HepG2 (cell line): ENCODE measurements around the gene GOLGA8J. TPM values are rescaled to one million over a fixed set of nuclear protein-coding genes. Genes with fewer than 3 reads are reported as not detected.
"Not testable (repeated sequence)": the region's sequence is repeated elsewhere in the genome, so short reads cannot be mapped to it uniquely, and the experiment has no call there.

ENCODE experiments used
- ATAC-seq: fragments of 200-7000 bp; cut with Tn5 transposase; 3 replicates; pipeline ENCODE4 v1.9.1; 2020; ENCODE audit warnings: mild to moderate bottlenecking, moderate library complexity
- BruUV-seq: library from RNA; stranded (reverse); fragments of 400-500 nt; replicated peaks from 2 replicates; lab custom pipeline; 2021; lab: Mats Ljungman, UMichigan
- CTCF ChIA-PET: fragments of 300-600 bp; formaldehyde crosslinking; extraction: SDS; loops from one replicate; lab custom pipeline; 2021; ENCODE audit warnings: low total read pairs, inconsistent platforms, low intra/inter-chr PET ratio; lab: Yijun Ruan, JAX
- POLR2A ChIA-PET: fragments of 350-600 bp; sonication (Branson Sonifier 250); formaldehyde crosslinking; loops from one replicate; lab custom pipeline; 2020; ENCODE audit warnings: antibody characterized with exemption, inconsistent platforms; lab: Yijun Ruan, JAX
- DNase-seq: peaks from one replicate; pipeline ENCODE4 v3.0.0-alpha.2; 2015; ENCODE audit warnings: low spot score
- FAIRE-seq: peaks from 3 replicates; lab custom pipeline; 2011; peaks lifted over from hg19 to GRCh38; lab: Jason Lieb, UNC
- H2AFZ ChIP-seq: one replicate; pipeline ENCODE4 v1.6.1; 2011; ENCODE audit warnings: low read length, inconsistent platforms
- H3K27ac ChIP-seq: fragments of 300-600 bp; 3 replicates; pipeline ENCODE4 v1.8.0; 2011; ENCODE audit warnings: mixed run types, mild to moderate bottlenecking, mixed read lengths, low read length, inconsistent platforms; ENCODE audit not compliant: insufficient read depth; ENCODE audit errors: extremely low read length
- H3K27me3 ChIP-seq, 2 experiments: fragments of 200-600 bp in 1 of 2; 2 replicates in 1 of 2; 3 replicates in 1 of 2; pipeline versions ENCODE4 v1.6.0 to v1.8.0; 2011; ENCODE audit warnings: low read length in 2 of 2, mild to moderate bottlenecking in 2 of 2, moderate library complexity in 2 of 2, inconsistent platforms in 1 of 2; ENCODE audit not compliant: insufficient read depth in 2 of 2, control insufficient read depth in 1 of 2
- H3K36me3 ChIP-seq, 2 experiments: fragments of 200-600 bp in 1 of 2; replicated peaks in 1 of 2; 2 replicates in 1 of 2; 3 replicates in 1 of 2; pipeline versions ENCODE4 v1.5.1 to v1.8.0; 2011; ENCODE audit warnings: low read length in 2 of 2, inconsistent platforms in 1 of 2; ENCODE audit not compliant: insufficient read depth in 2 of 2, control insufficient read depth in 1 of 2
- H3K4me1 ChIP-seq: 2 replicates; pipeline ENCODE4 v1.5.1; 2012; ENCODE audit warnings: low read length, inconsistent platforms; ENCODE audit not compliant: insufficient read depth
- H3K4me2 ChIP-seq: 2 replicates; pipeline ENCODE4 v1.6.0; 2011; ENCODE audit warnings: low read depth, low read length, inconsistent platforms
- H3K4me3 ChIP-seq, 3 experiments: fragments of 200-600 bp in 1 of 3; sonication (generic), shearing (Covaris generic) in 1 of 3; replicated peaks in 1 of 3; 2 replicates each; pipeline ENCODE4 v1.5.1; 2011 to 2016; ENCODE audit warnings: low read length in 3 of 3, inconsistent platforms in 2 of 3, low read depth in 2 of 3, mild to moderate bottlenecking in 2 of 3, control low read depth in 1 of 3, mixed read lengths in 1 of 3; ENCODE audit not compliant: insufficient read depth in 1 of 3
- H3K79me2 ChIP-seq: one replicate; pipeline ENCODE4 v1.6.1; 2011; ENCODE audit warnings: low read length, inconsistent platforms; ENCODE audit not compliant: insufficient read depth
- H3K9ac ChIP-seq: 2 replicates; pipeline ENCODE4 v1.6.0; 2011; ENCODE audit warnings: mild to moderate bottlenecking, low read depth, low read length, inconsistent platforms; ENCODE audit not compliant: insufficient read depth
- H3K9me3 ChIP-seq: 2 replicates; pipeline ENCODE4 v1.5.1; 2012; ENCODE audit warnings: mild to moderate bottlenecking, low read length
- H4K20me1 ChIP-seq: 2 replicates; pipeline ENCODE4 v1.6.0; 2011; ENCODE audit warnings: inconsistent platforms, mild to moderate bottlenecking, low read length, moderate library complexity; ENCODE audit not compliant: insufficient read depth
- WGBS: methylation state at CpG from one replicate; pipeline ENCODE4 v1.1.6; 2017; ENCODE audit warnings: low lambda C conversion rate; 5-methylcytosine and 5-hydroxymethylcytosine counted together
- in situ Hi-C: cut with HindIII; loops from 2 replicates; pipeline ENCODE4 v1.10.0; 2017; ENCODE audit warnings: low pct_unique_long_range_greater_than_20kb; ENCODE audit not compliant: extremely low pct_ligation_motif_present
- intact Hi-C: fragments of 100-400 bp; cut with micrococcal nuclease; formaldehyde crosslinking; loops from one replicate; pipeline ENCODE4 v1.10.0; 2022; ENCODE audit not compliant: unreplicated experiment
- polyA plus RNA-seq, 8 experiments: library from polyadenylated mRNA; depleted of rRNA in 3 of 8; stranded (reverse) in 7 of 8; unstranded in 1 of 8; fragments of >200 nt; fragmentation: Illumina TruSeq in 4 of 8; extraction: Trizol in 4 of 8; gene quantifications; 2 replicates each; pipeline versions ENCODE4 v1.2.1 to v1.2.3, GENCODE V29; 2011 to 2016; ENCODE audit warnings: low read depth in 4 of 8, missing spikeins in 1 of 8, mixed read lengths in 1 of 8; ENCODE audit not compliant: insufficient read depth in 1 of 8
- total RNA-seq, 5 experiments: library from RNA; depleted of rRNA; stranded (reverse); fragments of >200 nt; fragmentation: Illumina TruSeq; extraction: Trizol; gene quantifications; 2 replicates each; pipeline ENCODE4 v1.2.3, GENCODE V29; 2016; ENCODE audit warnings: low read depth in 1 of 5

GOLGA8J gene
- total and polyA plus RNA-seq, 2 of the 13 experiments (the other 11 are each of a cell fraction or from before 2014, with no cell fraction given) = 0.05 TPM; not detected in 1

GRCh38 chr15:30044826-30045225 lies 37.9 kb upstream of the GOLGA8J start:
- H3K9ac ChIP-seq, H3K4me3 ChIP-seq, CTCF ChIA-PET, H3K4me2 ChIP-seq, in situ Hi-C loops, H3K79me2 ChIP-seq, FAIRE-seq, ATAC-seq, intact Hi-C loops, H3K36me3 ChIP-seq, H3K27ac ChIP-seq, POLR2A ChIA-PET, H4K20me1 ChIP-seq, BruUV-seq, H3K27me3 ChIP-seq, H2AFZ ChIP-seq, H3K4me1 ChIP-seq, H3K9me3 ChIP-seq, DNase-seq: not testable (repeated sequence)
- 83% methylated on average over 22 of the region's 22 CpGs for WGBS

DNA sequence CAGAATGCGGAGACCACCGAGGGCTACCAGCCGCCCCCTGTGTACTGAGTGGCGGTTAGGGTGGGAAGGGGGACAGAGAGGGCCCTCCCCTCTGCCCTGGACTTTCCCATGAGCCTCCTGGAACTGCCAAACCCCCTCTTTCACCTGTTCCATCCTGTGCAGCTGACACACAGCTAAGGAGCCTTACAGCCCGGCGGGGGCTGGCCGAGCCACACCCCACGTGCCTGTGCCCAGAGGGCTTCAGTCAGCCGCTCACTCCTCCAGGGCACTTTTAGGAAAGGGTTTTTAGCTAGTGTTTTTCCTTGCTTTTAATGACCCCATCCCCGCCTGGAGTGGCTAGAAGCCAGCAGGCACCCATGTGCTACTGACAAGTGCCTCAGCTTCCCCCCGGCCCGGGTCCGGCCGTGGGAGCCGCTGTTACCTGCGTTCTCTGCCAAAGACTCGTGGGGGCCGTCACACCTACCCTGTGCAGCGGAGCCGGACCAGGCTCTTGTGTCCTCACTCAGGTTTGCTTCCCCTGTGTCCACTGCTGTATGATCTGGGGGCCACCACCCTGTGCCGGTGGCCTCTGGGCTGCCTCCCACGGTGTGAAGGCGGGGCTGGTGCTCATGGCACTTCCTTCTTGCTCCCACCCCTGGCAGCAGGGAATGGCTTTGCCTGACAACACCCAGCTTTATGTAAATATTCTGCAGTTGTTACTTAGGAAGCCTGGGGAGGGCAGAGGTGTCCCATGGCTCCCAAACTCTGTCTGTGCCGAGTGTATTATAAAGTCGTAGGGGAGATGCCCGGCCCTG lies 37.3 kb upstream of the GOLGA8J start:
- ATAC-seq, H4K20me1 ChIP-seq, H3K27ac ChIP-seq, CTCF ChIA-PET, H3K36me3 ChIP-seq, H3K79me2 ChIP-seq, H3K4me1 ChIP-seq, in situ Hi-C loops, H3K27me3 ChIP-seq, intact Hi-C loops, H3K9ac ChIP-seq, BruUV-seq, H2AFZ ChIP-seq, H3K9me3 ChIP-seq, POLR2A ChIA-PET, H3K4me3 ChIP-seq, FAIRE-seq, DNase-seq, H3K4me2 ChIP-seq: not testable (repeated sequence)
- WGBS = 32% methylated on average over 4 of the region's 26 CpGs
